GM12874 (cell line): ENCODE results near the gene RAMP3.

Source experiments
- CTCF ChIP-seq: IDR thresholded peaks from 2 replicates; pipeline ENCODE4 v1.5.1; 2011; ENCODE audit warnings: low read depth, mild to moderate bottlenecking, control low read depth, low read length, moderate library complexity; ENCODE audit not compliant: insufficient read depth

RAMP3 gene

GRCh38 chr7:45183711-45184210 lies 26.2 kb downstream of the RAMP3 start:
- no peak for TF ChIP-seq CTCF

- TF ChIP-seq CTCF: no peak
Measured at GRCh38 chr7:45184326-45185027, 26.9 kb downstream of the RAMP3 start.

- no peak for TF ChIP-seq CTCF
Measured at GRCh38 chr7:45185028-45185863, 27.7 kb downstream of the RAMP3 start.

- TF ChIP-seq CTCF: no peak
Measured at GRCh38 chr7:45185864-45186250, 28.3 kb downstream of the RAMP3 start.

GRCh38 chr7:45186261-45186813 lies 28.7 kb downstream of the RAMP3 start:
- no peak for TF ChIP-seq CTCF

- TF ChIP-seq CTCF: no peak
Measured at GRCh38 chr7:45187089-45187945, 29.7 kb downstream of the RAMP3 start.

- TF ChIP-seq CTCF: no peak
Measured at GRCh38 chr7:45187946-45188411, 30.4 kb downstream of the RAMP3 start.
